Choroid plexus epithelial cell (primary cell): Measurements from ENCODE around the gene SYTL5.

Source experiments
- DNase-seq: peaks from one replicate; pipeline ENCODE4 v3.0.0-alpha.2; 2010; ENCODE audit warnings: low read depth
- H3K4me3 ChIP-seq: 2 replicates; pipeline ENCODE4 v1.5.1; 2011; ENCODE audit warnings: low read depth, mild to moderate bottlenecking, control low read depth, low read length, moderate library complexity
- CTCF ChIP-seq: conservative IDR thresholded peaks from 2 replicates; pipeline ENCODE4 v1.5.1; 2011; ENCODE audit warnings: low read depth, mild to moderate bottlenecking, control low read depth, inconsistent platforms, low read length, moderate library complexity

SYTL5 gene

DNA sequence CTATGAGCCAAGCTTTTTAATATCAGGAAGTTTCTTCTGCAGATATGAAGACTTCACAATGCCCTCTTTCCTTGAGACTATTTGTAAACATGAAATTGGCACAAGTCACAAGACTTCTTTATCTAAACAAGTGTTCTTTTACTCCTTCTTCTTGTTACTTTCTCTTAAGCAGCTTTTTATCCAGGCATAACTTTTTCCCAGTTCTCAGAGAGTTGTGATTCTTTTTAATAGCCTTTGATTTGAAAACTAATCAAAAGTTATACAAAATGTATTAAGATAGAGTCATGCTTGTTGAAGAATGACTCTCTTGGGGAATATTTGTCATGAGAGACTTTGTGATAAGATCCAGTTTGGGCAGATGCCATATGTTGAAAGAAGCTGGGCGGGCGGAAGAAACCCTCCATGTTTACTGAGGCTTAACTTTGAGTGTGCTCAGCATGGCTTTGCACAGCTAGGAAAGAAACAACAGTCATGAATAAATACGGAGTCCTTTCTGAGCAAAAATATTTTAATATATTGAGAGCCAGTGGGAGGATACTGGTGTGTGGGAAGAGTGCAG lies 39.3 kb downstream of the SYTL5 start:
- peak; percentile 29 for DNase-seq
- no peak overlapping the region for H3K4me3 ChIP-seq
- TF ChIP-seq CTCF: no peak

DNA sequence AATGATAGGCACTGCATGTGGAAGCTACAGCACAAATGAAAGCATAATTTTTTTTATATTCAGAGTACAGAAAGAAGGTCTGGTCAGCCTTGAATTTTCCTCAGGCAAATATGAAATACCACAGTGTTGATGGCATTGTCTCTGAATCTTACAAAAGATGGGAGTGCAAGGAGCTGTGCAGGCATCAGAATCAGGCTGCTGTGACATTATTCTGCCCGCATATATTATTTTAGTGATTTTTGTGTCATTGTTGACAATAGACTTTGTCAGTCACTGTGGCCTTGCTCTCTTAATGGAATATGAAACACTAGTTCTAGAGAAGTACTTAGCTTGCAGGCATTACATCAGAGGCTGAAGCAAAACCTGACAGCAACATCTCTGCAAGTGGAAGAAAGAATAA lies 42.5 kb downstream of the SYTL5 start:
- DNase-seq: no peak
- H3K4me3 ChIP-seq: no peak overlapping the region
- no peak for TF ChIP-seq CTCF

DNA sequence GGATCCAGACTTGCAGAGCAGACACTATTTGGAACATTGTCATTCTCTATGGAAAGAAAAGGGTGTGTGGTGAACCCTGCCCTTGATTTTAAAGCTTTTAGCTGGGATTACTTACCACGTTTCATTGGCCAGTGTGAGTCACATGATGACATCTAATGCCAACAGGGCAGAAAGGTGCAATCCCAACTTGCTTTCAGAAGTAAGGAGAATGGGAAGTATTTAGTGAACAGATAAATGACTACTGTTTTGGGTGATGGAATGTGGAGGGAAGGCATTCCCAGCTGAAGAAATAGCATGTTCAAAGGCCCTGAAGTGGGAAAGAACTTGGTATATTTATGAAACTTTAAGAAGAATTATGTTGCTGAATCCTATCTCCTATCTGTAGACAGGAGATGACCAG lies 44.5 kb downstream of the SYTL5 start:
- TF ChIP-seq CTCF: no peak
- no peak for DNase-seq
- no peak overlapping the region for H3K4me3 ChIP-seq

- H3K4me3 ChIP-seq: no peak overlapping the region
- TF ChIP-seq CTCF: no peak
- DNase-seq: peak; percentile 70
Observed at GRCh38 chrX:38052096-38052495, 45.7 kb downstream of the SYTL5 start.

DNA sequence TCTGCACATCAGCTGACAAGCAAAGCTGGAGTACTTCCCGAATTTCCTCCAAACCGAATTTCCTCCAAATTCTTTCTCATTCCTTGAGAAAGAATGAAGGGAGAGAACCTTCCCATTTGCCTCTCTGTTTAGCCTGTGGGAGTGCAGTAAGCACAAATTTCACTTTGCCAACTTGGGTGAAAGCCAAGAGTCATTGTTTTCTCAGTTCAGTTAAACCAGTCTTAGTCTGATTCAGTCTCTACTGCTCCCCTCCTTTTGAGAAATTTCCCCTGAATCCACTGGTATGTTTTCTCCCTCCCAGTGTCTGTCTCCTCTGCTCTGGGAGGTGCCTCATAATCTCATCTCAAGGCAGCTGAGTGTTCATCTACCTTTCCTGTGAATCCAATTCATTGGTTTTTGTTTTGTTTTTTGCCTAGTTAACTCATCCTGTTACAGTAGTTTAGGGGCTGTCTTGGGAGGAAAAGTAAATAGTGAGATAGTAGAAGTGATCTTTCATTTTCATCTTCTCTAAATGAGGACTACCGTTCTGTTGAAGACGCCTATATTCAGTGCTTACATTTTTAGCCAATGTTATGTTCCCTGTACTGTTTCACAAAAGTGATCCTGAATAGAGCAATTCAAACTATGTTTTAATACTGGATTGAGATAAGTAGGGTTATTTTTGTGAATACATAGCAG lies 49.0 kb downstream of the SYTL5 start:
- TF ChIP-seq CTCF: no peak
- no peak overlapping the region for H3K4me3 ChIP-seq
- DNase-seq: peak; percentile 57

- no peak for TF ChIP-seq CTCF
- no peak for DNase-seq
- H3K4me3 ChIP-seq: no peak overlapping the region
Observed at GRCh38 chrX:38060331-38060878, 54.1 kb downstream of the SYTL5 start.

GRCh38 chrX:38061335-38061734 lies 55.0 kb downstream of the SYTL5 start:
- DNase-seq: no peak
- H3K4me3 ChIP-seq: no peak overlapping the region
- no peak for TF ChIP-seq CTCF
